Measurements from ENCODE around the gene PSMD1.

DNA sequence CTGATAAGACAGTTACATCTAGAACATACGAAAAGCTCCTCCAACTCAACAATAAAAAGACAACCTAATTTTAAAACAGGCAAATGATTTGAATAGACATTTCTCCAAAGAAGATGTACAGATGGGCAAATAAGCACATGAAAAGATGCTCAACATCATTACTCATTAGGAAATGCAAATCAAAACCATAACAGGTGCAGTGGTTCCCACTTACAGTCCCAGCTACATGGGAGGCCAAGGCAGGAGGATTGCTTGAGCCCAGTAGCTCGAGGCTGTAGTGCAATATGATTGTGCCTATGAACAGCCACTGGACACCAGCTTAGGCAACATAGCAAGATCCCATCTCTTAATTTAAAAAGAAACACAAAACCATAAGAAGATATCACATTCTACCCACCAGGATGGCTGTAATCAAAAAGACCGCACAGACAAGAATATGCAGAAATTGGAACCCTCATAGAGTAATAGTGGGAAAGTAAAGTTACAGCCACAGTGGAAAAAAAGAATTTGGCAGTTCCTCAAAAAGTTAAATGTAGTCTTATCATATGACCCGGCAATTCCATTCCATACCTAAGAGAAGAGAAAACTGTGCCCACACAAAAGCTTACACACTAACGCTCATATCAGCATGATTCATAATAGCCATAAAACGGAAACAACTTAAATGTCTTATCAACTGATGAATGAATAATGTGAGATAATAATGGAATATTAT, 111.2 kb downstream of the PSMD1 start:
- TF ChIP-seq EZH2 (IDR thresholded peaks at IDR 0.05; ENCODE audit: borderline replicate concordance, low read depth, low read length, poor library complexity, severe bottlenecking): no peak
- TF ChIP-seq, protein P1, sequence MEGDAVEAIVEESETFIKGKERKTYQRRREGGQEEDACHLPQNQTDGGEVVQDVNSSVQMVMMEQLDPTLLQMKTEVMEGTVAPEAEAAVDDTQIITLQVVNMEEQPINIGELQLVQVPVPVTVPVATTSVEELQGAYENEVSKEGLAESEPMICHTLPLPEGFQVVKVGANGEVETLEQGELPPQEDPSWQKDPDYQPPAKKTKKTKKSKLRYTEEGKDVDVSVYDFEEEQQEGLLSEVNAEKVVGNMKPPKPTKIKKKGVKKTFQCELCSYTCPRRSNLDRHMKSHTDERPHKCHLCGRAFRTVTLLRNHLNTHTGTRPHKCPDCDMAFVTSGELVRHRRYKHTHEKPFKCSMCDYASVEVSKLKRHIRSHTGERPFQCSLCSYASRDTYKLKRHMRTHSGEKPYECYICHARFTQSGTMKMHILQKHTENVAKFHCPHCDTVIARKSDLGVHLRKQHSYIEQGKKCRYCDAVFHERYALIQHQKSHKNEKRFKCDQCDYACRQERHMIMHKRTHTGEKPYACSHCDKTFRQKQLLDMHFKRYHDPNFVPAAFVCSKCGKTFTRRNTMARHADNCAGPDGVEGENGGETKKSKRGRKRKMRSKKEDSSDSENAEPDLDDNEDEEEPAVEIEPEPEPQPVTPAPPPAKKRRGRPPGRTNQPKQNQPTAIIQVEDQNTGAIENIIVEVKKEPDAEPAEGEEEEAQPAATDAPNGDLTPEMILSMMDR (conservative IDR thresholded peaks at IDR 0.05; ENCODE audit: low read depth, low read length): no peak
